Heart left ventricle (tissue), 16 donors: ENCODE data around the gene RPL7A. TPM values are rescaled to one million over a fixed set of nuclear protein-coding genes. Genes with fewer than 3 reads are reported as not detected.

Experiments used
- ATAC-seq, 4 donors: fragments of 200-7000 bp; cut with Tn5 transposase; one replicate each; pipeline ENCODE4 v1.9.1; 2020 to 2022; ENCODE audit warnings: moderate library complexity in 4 of 4, mild to moderate bottlenecking in 3 of 4, moderate number of reproducible peaks in 1 of 4
- DNase-seq, 5 donors: peaks; one replicate each; pipeline ENCODE4 v3.0.0-alpha.2; 2020
- H3K27ac ChIP-seq, 12 donors: fragments of 200-600 bp; sonication (generic) in 4 of 12; one replicate each; pipeline versions ENCODE4 v1.5.0 to v1.8.0; 2016 to 2022; ENCODE audit warnings: mild to moderate bottlenecking in 2 of 12
- H3K27me3 ChIP-seq, 9 donors: fragments of 200-600 bp; sonication (generic) in 2 of 9; one replicate each; pipeline versions ENCODE4 v1.5.1 to v1.8.0; 2016 to 2022; ENCODE audit warnings: mild to moderate bottlenecking in 3 of 9
- H3K36me3 ChIP-seq, 9 donors: fragments of 200-600 bp; sonication (generic) in 2 of 9; one replicate each; pipeline versions ENCODE4 v1.5.0 to v1.8.0; 2018 to 2022; ENCODE audit warnings: mild to moderate bottlenecking in 2 of 9
- H3K4me1 ChIP-seq, 12 donors: fragments of 200-600 bp; sonication (generic) in 4 of 12; one replicate each; pipeline versions ENCODE4 v1.5.0 to v1.8.0; 2016 to 2022; ENCODE audit warnings: mild to moderate bottlenecking in 3 of 12
- H3K4me3 ChIP-seq, 12 donors: fragments of 200-600 bp; sonication (generic) in 4 of 12; one replicate each; pipeline versions ENCODE4 v1.5.0 to v1.8.0; 2017 to 2022; ENCODE audit warnings: mild to moderate bottlenecking in 9 of 12, moderate library complexity in 4 of 12
- H3K9me3 ChIP-seq, 12 donors: fragments of 200-600 bp; sonication (generic) in 4 of 12; one replicate each; pipeline versions ENCODE4 v1.5.0 to v1.8.0; 2016 to 2022; ENCODE audit warnings: mild to moderate bottlenecking in 1 of 12
- POLR2A ChIP-seq, 2 donors: fragments of 450-650 bp; IDR thresholded peaks; one replicate each; pipeline ENCODE4 v1.6.1; 2017; ENCODE audit warnings: antibody characterized with exemption in 2 of 2, mild to moderate bottlenecking in 2 of 2, moderate library complexity in 2 of 2
- WGBS, 4 donors: extraction: QIAGEN DNeasy Blood & Tissue Kit in 2 of 4; methylation state at CpG; one replicate each; pipeline versions ENCODE4 v1.1.5 to v1.1.7; 2013 to 2018; 5-methylcytosine and 5-hydroxymethylcytosine counted together
- intact Hi-C, 10 donors: fragments of 100-400 bp; cut with DNase I; formaldehyde crosslinking; loops; one replicate each; pipeline versions ENCODE4 v1.11.1 to v1.14.2; 2022
- polyA plus RNA-seq, 2 donors: library from polyadenylated mRNA; stranded (reverse); fragments of 200-250 nt; gene quantifications; one replicate each; pipeline ENCODE4 v1.2.3, GENCODE V29; 2013
- total RNA-seq, 9 donors: library from RNA; depleted of rRNA in 2 of 9; stranded (reverse); fragments of >200 nt in 2 of 9; fragmentation: NEBNext Ultra II Directional in 3 of 9; extraction: Animal tissue kit (Norgen Biotek cat#: 25700) in 3 of 9; gene quantifications; one replicate each; pipeline versions ENCODE4 v1.1.0 to v1.2.4, GENCODE V29; 2016 to 2023
- TF ChIP-seq, protein P1 (sequence below), 12 donors: fragments of 200-600 bp; sonication (generic) in 4 of 12; IDR thresholded peaks; one replicate each; pipeline versions ENCODE4 v1.5.0 to v1.8.0; 2018 to 2022; ENCODE audit warnings: antibody characterized with exemption in 12 of 12, mild to moderate bottlenecking in 5 of 12
- donor health status: ischemic (EF 13 %, LVEDD 7.1; RV severe dilation, severe dysfunction).
- donor health status: healthy with polysubstance abuse.
- donor health status: DM: no; HTN: yes; CAD: no.
- donor health status: DM: no; HTN: no; CAD: no.
- donor health status: ischemic (EF 25% LVEDD 6.9; RV normal size, moderate dysfunction).
- donor health status: ischemic (EF 25% LVEDD 5.7; RV mildly dilated, moderate dysfunction).
- donor health status: healthy.
- donor health status: DM: yes; HTN: yes; CAD: no.
- donor health status: ischemic (EF 35%, LVEDD 5.7; RV mildly dilated, moderate dysfunction).
- donor health status: nonischemic (EF 11% LVEDD 7.7; RV severe dilation, severe dysfunction).
- donor health status: DM: yes; HTN: yes; CAD: no.
- donor health status: PGD.
- donor health status: ischemic (EF 29% LVEDD 5.4; RV normal size, mild dysfunction).
- donor health status: nonischemic (EF 23%, LVEDD 6.1; RV moderate dilation, normal function).

RPL7A gene
- total and polyA plus RNA-seq, 11 donors: 845 to 2,727 (median 1,045) TPM

- DNase-seq (no peak), ATAC-seq (no peak)
- Histone ChIP-seq H3K4me1 (peaks cover 0 to 19% (median 9%) of the 10 kb centered on the region in 12 donors), H3K27me3 (no peaks in the 10 kb centered on the region), H3K4me3 (no peak overlapping the region), H3K27ac (no peak overlapping the region), H3K9me3 (peaks cover 0 to 10% (median 0%) of the 10 kb centered on the region in 12 donors), H3K36me3 (no peaks in the 10 kb centered on the region)
- no peak for TF ChIP-seq POLR2A (IDR thresholded peaks at IDR 0.05)
- WGBS, 4 donors: 90 to 93% (median 92%) methylated on average over 13 to 14 of the region's 14 CpGs
- intact Hi-C loops: loop anchor here in 3 of 10 donors (5.0 kb wide), 2 partner anchors 38 to 42 kb away; partner anchors contain the start of genes SURF6 (in 2 of the 3) and REXO4 (in 1 of the 3)
Observed at GRCh38 chr9:133379153-133380086, 31.4 kb downstream of the RPL7A start.

DNA sequence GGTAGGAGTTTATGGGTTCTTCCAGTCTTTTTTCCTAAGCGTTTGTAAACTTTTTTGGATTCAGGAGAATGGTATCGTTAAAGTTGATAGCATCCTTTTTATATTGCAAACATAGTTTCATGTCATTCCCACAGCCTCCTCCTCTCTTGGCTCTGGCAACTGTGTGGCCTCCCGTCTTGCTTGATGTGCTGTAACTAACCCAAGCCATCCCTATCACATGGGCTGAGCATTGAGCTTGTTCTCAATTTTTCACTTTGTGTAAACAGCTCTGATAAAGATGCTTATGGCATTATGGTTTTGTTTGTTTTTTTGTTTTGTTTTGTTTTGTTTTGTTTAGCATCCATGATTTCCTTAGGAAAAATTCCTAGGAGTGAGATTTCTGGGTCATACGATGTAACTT, 32.7 kb downstream of the RPL7A start:
- intact Hi-C loops: no loop called here
- peaks cover 0 to 8% (median 4%) of the 10 kb centered on the region in 12 donors for H3K4me1 ChIP-seq
- no peak for DNase-seq
- H3K27ac ChIP-seq: no peak overlapping the region
- TF ChIP-seq POLR2A (IDR thresholded peaks at IDR 0.05): no peak
- TF ChIP-seq, protein P1, sequence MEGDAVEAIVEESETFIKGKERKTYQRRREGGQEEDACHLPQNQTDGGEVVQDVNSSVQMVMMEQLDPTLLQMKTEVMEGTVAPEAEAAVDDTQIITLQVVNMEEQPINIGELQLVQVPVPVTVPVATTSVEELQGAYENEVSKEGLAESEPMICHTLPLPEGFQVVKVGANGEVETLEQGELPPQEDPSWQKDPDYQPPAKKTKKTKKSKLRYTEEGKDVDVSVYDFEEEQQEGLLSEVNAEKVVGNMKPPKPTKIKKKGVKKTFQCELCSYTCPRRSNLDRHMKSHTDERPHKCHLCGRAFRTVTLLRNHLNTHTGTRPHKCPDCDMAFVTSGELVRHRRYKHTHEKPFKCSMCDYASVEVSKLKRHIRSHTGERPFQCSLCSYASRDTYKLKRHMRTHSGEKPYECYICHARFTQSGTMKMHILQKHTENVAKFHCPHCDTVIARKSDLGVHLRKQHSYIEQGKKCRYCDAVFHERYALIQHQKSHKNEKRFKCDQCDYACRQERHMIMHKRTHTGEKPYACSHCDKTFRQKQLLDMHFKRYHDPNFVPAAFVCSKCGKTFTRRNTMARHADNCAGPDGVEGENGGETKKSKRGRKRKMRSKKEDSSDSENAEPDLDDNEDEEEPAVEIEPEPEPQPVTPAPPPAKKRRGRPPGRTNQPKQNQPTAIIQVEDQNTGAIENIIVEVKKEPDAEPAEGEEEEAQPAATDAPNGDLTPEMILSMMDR (IDR thresholded peaks at IDR 0.05): no peak
- no peaks in the 10 kb centered on the region for H3K36me3 ChIP-seq
- H3K4me3 ChIP-seq: no peak overlapping the region
- H3K9me3 ChIP-seq: peaks cover 0 to 10% (median 0%) of the 10 kb centered on the region in 12 donors
- 86 to 89% (median 87%) methylated on average over 4 of the region's 4 CpGs for WGBS, 4 donors
- no peaks in the 10 kb centered on the region for H3K27me3 ChIP-seq
- ATAC-seq: no peak

- Histone ChIP-seq H3K27ac (no peak overlapping the region), H3K36me3 (no peaks in the 10 kb centered on the region), H3K4me3 (no peak overlapping the region), H3K4me1 (no peaks in the 10 kb centered on the region), H3K27me3 (no peaks in the 10 kb centered on the region), H3K9me3 (peaks cover 0 to 5% (median 0%) of the 10 kb centered on the region in 12 donors)
- DNase-seq (no peak), ATAC-seq (no peak)
- intact Hi-C loops: no loop called here
- 80 to 94% (median 90%) methylated on average over 4 of the region's 4 CpGs for WGBS, 4 donors
- TF ChIP-seq, protein P1 (IDR thresholded peaks at IDR 0.05): no peak
- no peak for TF ChIP-seq POLR2A (IDR thresholded peaks at IDR 0.05)
Observed at GRCh38 chr9:133382507-133383141, 34.6 kb downstream of the RPL7A start.

DNA sequence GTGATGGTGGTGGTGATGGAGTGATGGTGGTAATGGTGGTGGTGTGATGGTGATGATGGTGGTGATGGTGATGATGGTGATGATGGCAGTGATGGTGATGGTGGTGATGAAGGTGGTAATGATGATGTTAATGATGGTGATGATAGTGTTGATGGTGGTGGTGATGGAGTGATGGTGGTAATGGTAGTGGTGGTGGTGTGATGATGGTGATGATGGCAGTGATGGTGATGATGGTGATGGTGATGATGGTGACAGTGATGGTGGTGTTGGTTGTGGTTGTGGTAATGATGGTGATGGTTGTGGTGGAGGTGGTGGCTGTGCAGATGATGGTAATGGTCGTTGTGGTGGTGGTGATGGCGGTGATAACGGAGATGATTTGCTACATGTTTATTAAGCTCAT, 35.4 kb downstream of the RPL7A start:
- WGBS, 4 donors: 89 to 96% (median 93%) methylated on average over 3 of the region's 3 CpGs
- no peaks in the 10 kb centered on the region for H3K27me3 ChIP-seq
- no peak for ATAC-seq
- no peak for TF ChIP-seq POLR2A (IDR thresholded peaks at IDR 0.05)
- TF ChIP-seq, protein P1 (IDR thresholded peaks at IDR 0.05): no peak
- DNase-seq: no peak
- H3K4me3 ChIP-seq: no peak overlapping the region
- H3K9me3 ChIP-seq: no peaks in the 10 kb centered on the region
- intact Hi-C loops: no loop called here
- H3K36me3 ChIP-seq: no peaks in the 10 kb centered on the region
- no peaks in the 10 kb centered on the region for H3K4me1 ChIP-seq
- no peak overlapping the region for H3K27ac ChIP-seq
